WTC11 (cell line): Measurements from ENCODE around the gene GAB2.

Experiments used
- CREM ChIP-seq: sonication (generic); formaldehyde crosslinking; IDR thresholded peaks from 2 replicates; pipeline ENCODE4 v1.8.1; 2022; ENCODE audit warnings: mild to moderate bottlenecking, missing genetic modification reagents, moderate library complexity
- CTCF ChIP-seq: fragments of 200-600 bp; IDR thresholded peaks from 2 replicates; pipeline ENCODE4 v1.8.0; 2022; ENCODE audit warnings: antibody characterized with exemption
- E2F5 ChIP-seq: sonication (generic); formaldehyde crosslinking; IDR thresholded peaks from 2 replicates; pipeline ENCODE4 v1.8.1; 2022; ENCODE audit warnings: mild to moderate bottlenecking, moderate library complexity, missing genetic modification reagents
- NR2C2 ChIP-seq: sonication (generic); formaldehyde crosslinking; IDR thresholded peaks from 2 replicates; pipeline ENCODE4 v1.8.0; 2022; ENCODE audit warnings: mild to moderate bottlenecking, missing genetic modification reagents

GRCh38 chr11:78256962-78257361 is 160.7 kb downstream of the GAB2 start:
- TF ChIP-seq E2F5 (no peak), NR2C2 (CRISPR knock-in tag) (no peak), CTCF (no peak), CREM (CRISPR knock-in tag) (no peak)
